ENCODE measurements around the gene TMTC4.
"Not testable (repeated sequence)": the region's sequence is repeated elsewhere in the genome, so short reads cannot be mapped to it uniquely, and the experiment has no call there.

Gene TMTC4

GRCh38 chr13:100619940-100620339 lies 54.7 kb downstream of the TMTC4 start:
- DNase-seq = no peak

DNA sequence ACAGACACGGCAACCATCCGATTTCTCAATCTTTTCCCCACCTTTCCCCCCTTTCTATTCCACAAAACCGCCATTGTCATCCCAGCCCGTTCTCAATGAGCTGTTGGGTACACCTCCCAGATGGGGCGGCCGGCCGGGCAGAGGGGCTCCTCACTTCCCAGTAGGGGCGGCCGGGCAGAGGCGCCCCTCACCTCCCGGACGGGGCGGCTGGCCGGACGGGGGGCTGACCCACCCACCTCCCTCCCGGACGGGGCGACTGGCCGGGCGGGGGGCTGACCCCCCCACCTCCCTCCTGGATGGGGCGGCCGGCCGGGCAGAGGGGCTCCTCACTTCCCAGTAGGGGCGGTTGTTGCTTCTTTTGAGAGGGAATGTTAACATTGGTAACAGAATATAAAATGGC lies 55.7 kb downstream of the TMTC4 start:
- DNase-seq = not testable (repeated sequence)

GRCh38 chr13:100613031-100613430 lies 61.6 kb downstream of the TMTC4 start:
- DNase-seq = no peak

DNA sequence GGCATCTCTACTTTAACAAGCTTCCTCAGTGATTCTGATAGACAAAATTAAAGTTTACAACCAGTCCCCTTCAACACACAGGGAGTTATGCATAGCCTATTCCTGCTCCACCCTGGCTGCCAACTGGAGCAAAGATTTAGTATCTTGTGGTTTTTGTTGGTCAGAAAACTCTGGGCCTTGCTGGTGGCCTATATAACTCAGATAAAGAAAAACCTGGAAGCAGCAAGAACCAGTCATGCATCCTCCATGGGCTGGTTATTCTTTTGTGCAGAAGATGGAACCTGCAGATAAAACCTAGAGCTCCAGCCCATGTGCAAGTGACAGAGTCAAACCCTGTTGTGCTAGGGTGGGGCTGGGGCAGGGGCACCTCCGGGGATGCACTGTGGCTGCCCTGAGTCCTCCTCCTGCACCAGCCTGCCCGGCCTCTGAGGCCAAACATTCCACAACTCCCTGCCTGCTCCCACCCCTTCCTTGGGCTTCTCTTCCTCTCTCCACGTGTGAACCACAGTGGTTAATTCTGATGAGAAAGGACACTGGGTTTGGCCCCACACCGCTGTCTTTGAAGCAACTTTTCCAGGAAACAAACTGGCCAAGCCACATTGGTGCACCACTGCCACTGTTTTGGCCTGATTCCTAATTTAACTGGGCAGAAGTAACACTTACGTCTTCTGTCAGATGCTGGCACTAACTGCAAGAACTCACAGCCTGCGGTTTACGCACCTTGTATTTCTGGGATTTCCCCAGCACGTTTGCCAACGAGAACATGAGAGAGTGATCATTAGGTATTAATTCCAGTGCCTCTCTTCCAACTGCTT lies 62.7 kb downstream of the TMTC4 start:
- DNase-seq = no peak

DNA sequence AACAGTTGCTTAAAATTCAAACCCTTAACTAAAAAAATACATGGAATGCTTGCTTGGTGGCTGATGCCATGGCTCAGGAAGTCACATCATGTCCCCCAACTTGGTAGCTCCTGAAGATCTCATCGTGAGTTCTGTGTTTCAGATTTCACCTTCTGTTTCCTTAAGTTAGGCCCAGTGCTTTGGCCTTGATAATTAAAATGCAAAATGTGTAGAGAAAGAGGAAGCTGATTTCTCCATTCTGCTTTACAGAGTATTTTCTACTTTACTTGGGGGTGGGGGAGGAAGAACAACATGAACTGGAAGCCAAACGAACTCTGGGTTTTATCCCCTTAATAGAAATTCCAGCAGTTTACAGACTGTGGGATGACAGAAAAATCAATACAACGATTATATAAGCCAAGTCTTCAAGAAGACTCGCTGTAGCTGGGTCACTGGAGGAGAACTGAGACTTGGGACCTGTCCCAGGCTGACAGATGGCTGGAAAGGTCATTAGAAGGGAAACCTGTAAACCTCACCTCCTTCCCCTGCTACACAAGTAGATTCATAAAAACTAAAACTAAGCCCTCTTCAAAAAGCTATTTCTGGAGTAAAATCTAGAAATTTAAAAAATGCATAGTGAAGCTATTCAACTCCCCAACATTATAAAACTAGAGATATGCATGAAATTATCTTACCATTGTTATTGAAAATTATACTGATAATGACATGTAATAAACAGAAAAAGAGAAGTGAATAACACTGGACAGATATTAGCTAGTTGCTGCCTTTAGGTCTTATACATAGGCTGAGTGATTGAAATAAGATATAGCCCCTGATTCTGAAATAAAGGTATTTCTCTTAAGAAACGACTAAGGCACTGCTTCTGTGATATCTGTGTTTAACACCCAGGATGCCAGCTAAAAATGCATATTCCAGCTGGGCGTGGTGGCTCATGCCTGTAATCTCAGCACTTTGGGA lies 63.9 kb downstream of the TMTC4 start:
- no peak for DNase-seq

DNA sequence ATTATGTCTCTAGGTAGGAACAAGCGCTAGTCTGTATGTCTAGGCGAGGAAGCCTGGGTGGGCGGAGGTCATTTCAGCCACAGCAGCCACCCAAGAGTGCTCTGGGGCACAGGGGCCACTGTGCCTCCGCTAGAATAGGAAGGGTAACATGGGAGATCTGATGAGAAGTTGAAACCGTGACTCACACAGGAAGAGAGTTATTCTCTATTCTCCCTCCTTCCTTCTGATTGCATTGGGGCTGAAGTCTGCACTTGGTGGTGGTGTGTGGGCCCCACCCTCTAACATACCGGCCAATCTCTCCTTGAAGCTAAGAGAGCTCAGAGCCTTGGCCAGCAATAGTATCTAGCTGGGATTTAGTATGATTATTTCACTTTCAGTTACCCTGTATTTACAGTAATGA lies 65.7 kb downstream of the TMTC4 start:
- DNase-seq = no peak

DNA sequence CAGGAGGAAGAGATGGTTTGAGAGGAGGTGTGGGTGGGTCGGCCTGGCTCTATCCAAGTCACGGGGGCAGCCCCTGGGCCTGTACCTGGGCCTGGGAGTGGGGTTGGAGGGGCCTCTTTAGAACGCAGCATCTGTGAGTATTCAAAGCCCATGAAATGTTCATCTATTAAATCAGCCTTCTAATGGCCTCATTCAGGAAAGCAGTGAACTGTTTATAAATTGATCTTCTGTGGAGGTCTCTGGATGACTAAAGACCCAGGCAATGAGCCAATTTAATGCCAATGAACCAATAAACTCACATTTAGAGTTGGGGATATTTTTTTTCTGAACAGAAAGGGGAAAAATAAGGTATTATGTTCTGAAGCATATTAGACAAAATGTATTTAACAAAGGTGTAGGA lies 66.1 kb downstream of the TMTC4 start:
- no peak for DNase-seq

DNA sequence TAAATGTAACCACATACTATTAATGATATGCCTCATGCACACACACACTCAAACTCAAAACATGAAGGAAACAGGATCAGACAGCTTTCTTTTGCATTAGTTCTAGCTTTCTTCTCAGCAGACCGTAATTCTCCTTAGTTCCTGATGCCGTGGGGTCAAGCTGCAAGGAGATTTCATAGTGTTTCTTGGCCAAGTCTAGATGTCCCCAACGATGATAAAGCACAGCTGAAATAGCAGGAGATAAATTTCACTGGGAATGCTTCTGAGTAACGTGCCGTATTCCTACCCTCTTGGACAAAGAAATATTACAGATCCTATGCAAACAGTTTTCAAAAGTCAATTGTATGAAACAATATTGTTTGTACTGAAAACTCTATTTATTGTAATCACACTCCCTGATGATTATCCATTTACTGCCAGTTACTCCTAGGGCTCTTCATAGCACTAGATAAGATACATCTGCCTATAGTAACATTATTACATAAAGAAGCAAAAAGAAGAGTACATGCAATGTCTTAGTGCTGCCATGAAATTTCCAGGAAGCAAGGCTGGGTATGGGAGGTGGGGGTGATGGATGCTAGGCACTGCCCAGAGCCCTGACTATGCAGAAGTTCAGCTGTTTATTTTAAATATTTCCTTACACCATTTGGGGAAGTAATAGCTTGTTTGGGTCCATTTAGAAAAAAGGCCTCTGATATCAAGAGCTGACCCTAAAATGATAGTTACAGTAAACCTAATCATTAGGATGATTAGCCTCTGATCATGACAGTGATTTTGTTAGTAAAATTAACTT lies 69.5 kb downstream of the TMTC4 start:
- DNase-seq = no peak

DNA sequence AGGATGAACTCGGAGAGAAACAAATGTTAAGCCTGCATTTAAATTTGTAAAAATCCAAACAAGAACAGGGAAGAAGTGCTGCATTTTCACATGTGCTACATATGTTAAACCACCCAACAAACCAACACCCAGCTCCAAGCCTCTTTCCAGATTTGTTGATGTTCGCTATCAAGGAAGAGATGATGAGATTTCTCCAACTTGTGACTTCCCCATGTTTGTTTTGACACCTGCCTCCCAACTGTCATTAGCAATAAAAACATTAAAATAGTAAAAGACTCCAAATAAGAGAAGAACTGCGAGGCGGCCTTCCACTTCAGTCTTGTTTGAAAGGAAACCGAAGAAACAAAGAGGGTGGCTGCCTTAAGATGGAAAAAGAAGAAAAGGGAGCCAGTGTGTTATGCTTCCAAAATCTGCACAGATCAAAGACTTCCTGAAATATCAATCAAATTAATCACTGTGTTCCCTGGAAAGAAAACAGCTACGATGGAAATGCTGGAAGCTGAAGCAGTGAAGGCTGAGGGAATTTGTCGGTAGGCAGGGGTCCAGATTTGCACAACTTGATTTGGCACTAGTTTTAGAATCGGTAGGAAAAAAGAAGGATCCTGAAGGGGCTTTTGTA lies 72.0 kb downstream of the TMTC4 start:
- peak; percentile 10 for DNase-seq

- DNase-seq = no peak
Measured at GRCh38 chr13:100601716-100602115, 72.9 kb downstream of the TMTC4 start.

DNA sequence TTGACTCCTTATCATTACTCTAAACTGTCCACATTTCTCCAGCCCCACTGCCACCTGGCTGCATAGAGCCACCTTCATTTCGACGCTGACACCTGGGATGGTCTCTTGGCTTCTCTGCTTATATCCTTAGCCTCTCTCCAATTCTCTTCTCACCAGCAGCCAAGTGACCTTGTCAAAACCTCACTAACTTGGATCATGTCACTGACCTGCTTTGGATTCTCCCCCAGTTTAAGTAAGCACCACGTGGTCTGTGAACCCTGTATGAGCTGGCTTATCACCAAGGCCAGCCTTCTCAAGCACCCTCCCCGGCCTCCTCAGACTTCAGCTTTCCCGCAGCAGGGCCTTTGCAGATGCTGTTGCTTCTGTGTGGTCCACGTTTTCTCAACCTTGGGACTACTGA lies 73.7 kb downstream of the TMTC4 start:
- no peak for DNase-seq

DNA sequence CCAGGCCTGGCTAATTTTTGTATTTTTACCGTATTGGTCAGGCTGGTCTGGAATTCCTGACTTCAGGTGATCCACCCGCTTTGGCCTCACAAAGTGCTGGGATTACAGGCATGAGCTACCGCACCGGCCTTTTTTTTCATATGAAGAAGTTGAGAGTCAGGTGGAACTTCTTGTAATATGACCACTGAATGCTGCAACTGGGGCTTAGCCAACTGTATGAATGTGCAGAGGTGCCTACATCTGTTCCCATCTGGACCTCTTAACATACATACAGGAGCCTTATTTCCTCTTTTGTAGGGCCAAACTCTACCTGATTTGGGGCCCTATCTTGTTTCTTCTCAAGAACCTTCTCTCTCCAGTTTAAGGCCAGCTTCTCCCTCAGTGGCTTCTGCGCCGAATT lies 74.1 kb downstream of the TMTC4 start:
- no peak for DNase-seq

GRCh38 chr13:100597253-100597652 lies 77.3 kb downstream of the TMTC4 start:
- DNase-seq = peak; percentile 27

DNA sequence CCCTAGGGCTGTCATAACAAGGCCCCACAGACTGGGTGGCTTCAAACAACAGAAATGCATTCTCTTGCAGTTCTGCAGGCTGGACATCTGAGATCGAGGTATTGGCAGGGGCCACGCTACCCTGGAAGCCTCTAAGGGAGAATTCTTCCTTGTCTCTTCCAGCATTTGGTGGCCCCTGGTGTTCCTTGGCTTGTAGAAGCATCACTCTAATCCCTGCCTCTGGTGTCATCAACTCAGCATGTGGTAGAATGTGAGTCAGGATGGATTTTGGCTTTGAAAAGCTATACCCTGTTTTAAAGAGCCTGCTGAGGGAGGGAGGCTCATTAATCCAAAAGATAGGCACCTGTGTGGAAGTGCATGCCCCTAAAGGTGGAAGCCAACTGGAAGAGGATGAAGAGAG lies 78.1 kb downstream of the TMTC4 start:
- peak; percentile 17 for DNase-seq

- DNase-seq = no peak
Measured at GRCh38 chr13:100594731-100595130, 79.9 kb downstream of the TMTC4 start.

GRCh38 chr13:100594255-100594654 lies 80.3 kb downstream of the TMTC4 start:
- no peak for DNase-seq

- DNase-seq = no peak
Measured at GRCh38 chr13:100589178-100589725, 85.3 kb downstream of the TMTC4 start.

DNA sequence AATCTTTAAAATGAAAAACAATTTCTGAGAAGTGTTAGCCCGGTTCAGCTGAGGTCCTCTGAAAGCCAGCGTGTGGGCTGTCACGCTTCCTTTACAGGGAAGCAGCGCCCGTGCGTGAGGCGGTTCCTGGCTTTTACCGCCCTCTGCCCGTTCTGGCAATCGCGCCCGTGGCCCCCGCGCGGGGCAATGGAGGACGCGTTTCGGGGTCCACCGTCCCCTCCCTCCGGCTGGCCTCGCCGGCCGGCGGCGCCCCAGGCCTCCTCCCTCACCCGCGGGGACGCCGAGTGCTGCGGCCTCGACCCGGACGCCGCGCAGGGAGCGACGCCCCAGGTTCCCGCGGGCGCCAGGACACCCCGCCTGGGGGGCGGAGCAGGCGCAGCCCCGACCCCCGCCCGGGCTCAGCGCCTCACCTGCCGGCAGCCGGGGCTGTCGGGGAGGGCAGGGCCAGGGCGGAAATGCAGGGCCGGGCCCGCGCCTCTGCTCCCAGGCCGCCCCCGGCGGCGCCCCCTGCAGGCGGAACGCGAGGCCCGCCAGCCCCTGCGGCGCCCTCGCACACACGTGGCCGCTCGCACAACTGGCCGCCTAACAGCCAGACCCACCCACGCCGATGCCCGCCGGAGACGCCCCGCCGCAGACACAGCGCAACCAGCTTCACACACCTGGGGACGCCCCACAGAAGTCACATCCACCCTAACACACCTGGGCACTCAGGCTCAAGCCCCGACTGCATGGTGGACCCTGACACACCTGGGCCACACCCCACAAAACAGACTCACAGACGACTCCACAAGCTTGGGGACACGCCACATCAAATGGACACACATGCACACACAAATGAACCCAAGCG lies 86.0 kb downstream of the TMTC4 start, which contains the start of gene GGACT:
GGACT (minus strand) TSS at position 459 of the 847 bp plus-strand sequence. CDS start 56,198 bp downstream, outside the sequence.
- DNase-seq = peak; percentile 63

GRCh38 chr13:100584896-100585295 lies 89.7 kb downstream of the TMTC4 start:
- peak; percentile 25 for DNase-seq

DNA sequence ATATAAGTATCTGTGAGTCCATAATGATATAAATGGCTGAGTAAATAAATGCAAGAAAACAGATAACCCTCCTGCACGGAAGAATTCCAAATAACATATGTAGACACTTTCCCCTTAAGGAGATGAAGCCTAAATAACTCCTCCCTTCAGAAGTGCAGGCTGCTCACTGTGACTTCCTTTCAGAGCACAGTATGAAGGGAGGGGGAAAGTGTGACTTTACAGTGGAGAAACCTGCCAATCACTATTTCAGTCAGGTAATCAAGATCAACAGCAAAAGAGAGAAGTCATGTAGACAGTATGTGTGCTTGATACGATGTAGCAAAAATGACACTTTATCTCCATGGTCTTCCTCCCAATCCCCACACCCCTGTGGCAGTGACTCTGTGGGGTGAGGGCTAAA lies 93.1 kb downstream of the TMTC4 start:
- DNase-seq = no peak

GRCh38 chr13:100581030-100581429 lies 93.6 kb downstream of the TMTC4 start:
- DNase-seq = no peak

All from fibroblast of upper back skin (primary cell).